Type B pancreatic cell (in vitro differentiated cells): ENCODE data around the gene GH2. TPM values are rescaled to one million over a fixed set of nuclear protein-coding genes. Genes with fewer than 3 reads are reported as not detected.
"Not testable (repeated sequence)": the region's sequence is repeated elsewhere in the genome, so short reads cannot be mapped to it uniquely, and the experiment has no call there.

ENCODE experiments used
- DNase-seq: peaks from one replicate; pipeline ENCODE4 v3.0.0; 2021; ENCODE audit warnings: mixed read lengths; ENCODE audit not compliant: unreplicated experiment; ENCODE audit errors: extremely low spot score
- H3K27ac Mint-ChIP-seq: 2 replicates; pipeline ENCODE4 v1.8.0; 2021; ENCODE audit warnings: mild to moderate bottlenecking, mixed read lengths
- H3K27me3 Mint-ChIP-seq: 2 replicates; pipeline ENCODE4 v1.8.0; 2021; ENCODE audit warnings: mixed read lengths
- H3K36me3 Mint-ChIP-seq: 2 replicates; pipeline ENCODE4 v1.8.0; 2021; ENCODE audit warnings: mixed read lengths
- H3K4me1 Mint-ChIP-seq: one replicate; pipeline ENCODE4 v1.8.0; 2021; ENCODE audit warnings: mixed read lengths; ENCODE audit not compliant: unreplicated experiment
- H3K4me3 Mint-ChIP-seq: 2 replicates; pipeline ENCODE4 v1.8.0; 2021; ENCODE audit warnings: mild to moderate bottlenecking, mixed read lengths
- H3K9me3 Mint-ChIP-seq: 2 replicates; pipeline ENCODE4 v1.8.0; 2021; ENCODE audit warnings: mixed read lengths
- CTCF ChIP-seq: fragments of 200-600 bp; sonication (generic); conservative IDR thresholded peaks from 2 replicates; pipeline ENCODE4 v1.5.0; 2021; ENCODE audit warnings: antibody characterized with exemption, mild to moderate bottlenecking
- total RNA-seq: library from RNA; stranded (reverse); gene quantifications from 2 replicates; pipeline ENCODE4 v1.2.1, GENCODE V29; 2021; ENCODE audit warnings: low replicate concordance

The GH2 gene
- total RNA-seq, 1 donor from 2014 or later, result not detected

GRCh38 chr17:63918305-63918704 is 36.6 kb upstream of the GH2 start:
- H3K9me3 Mint-ChIP-seq, result no peaks in the 10 kb centered on the region
- peaks cover 5% of the 10 kb centered on the region for H3K4me1 Mint-ChIP-seq
- no peak overlapping the region for H3K27ac Mint-ChIP-seq
- no peak for DNase-seq
- peaks cover 32% of the 10 kb centered on the region for H3K27me3 Mint-ChIP-seq
- no peak for TF ChIP-seq CTCF
- H3K4me3 Mint-ChIP-seq, result no peak overlapping the region
- H3K36me3 Mint-ChIP-seq, result no peaks in the 10 kb centered on the region

- TF ChIP-seq CTCF, result no peak
- Mint-ChIP-seq H3K36me3 (no peaks in the 10 kb centered on the region), H3K27me3 (peaks cover 32% of the 10 kb centered on the region), H3K27ac (no peak overlapping the region), H3K9me3 (no peaks in the 10 kb centered on the region), H3K4me1 (peaks cover 5% of the 10 kb centered on the region), H3K4me3 (no peak overlapping the region)
- no peak for DNase-seq
Observed at GRCh38 chr17:63917646-63918045, 35.9 kb upstream of the GH2 start.

GRCh38 chr17:63917206-63917605 is 35.5 kb upstream of the GH2 start:
- peaks cover 32% of the 10 kb centered on the region for H3K27me3 Mint-ChIP-seq
- H3K27ac Mint-ChIP-seq, H3K4me3 Mint-ChIP-seq, H3K4me1 Mint-ChIP-seq, H3K9me3 Mint-ChIP-seq, H3K36me3 Mint-ChIP-seq, DNase-seq: not testable (repeated sequence)

GRCh38 chr17:63916566-63917185 is 34.9 kb upstream of the GH2 start:
- Mint-ChIP-seq H3K4me1 (peaks cover 5% of the 10 kb centered on the region), H3K27ac (no peak overlapping the region), H3K4me3 (no peak overlapping the region), H3K9me3 (no peaks in the 10 kb centered on the region), H3K27me3 (peaks cover 35% of the 10 kb centered on the region), H3K36me3 (no peaks in the 10 kb centered on the region)
- no peak for TF ChIP-seq CTCF
- DNase-seq, result no peak

- not testable (repeated sequence) for H3K36me3 Mint-ChIP-seq, H3K9me3 Mint-ChIP-seq, H3K4me1 Mint-ChIP-seq, H3K4me3 Mint-ChIP-seq, DNase-seq, H3K27ac Mint-ChIP-seq
- H3K27me3 Mint-ChIP-seq, result peaks cover 40% of the 10 kb centered on the region
Observed at GRCh38 chr17:63915753-63916152, 34.0 kb upstream of the GH2 start.

- DNase-seq, result no peak
- no peak overlapping the region for H3K4me3 Mint-ChIP-seq
- H3K9me3 Mint-ChIP-seq, result no peaks in the 10 kb centered on the region
- peaks cover 5% of the 10 kb centered on the region for H3K4me1 Mint-ChIP-seq
- no peak for TF ChIP-seq CTCF
- H3K27me3 Mint-ChIP-seq, result peaks cover 41% of the 10 kb centered on the region
- H3K27ac Mint-ChIP-seq, result no peak overlapping the region
- no peaks in the 10 kb centered on the region for H3K36me3 Mint-ChIP-seq
Observed at GRCh38 chr17:63914471-63914870, 32.7 kb upstream of the GH2 start.

GRCh38 chr17:63911657-63912100 is 29.9 kb upstream of the GH2 start:
- Mint-ChIP-seq H3K4me1 (no peaks in the 10 kb centered on the region), H3K36me3 (no peaks in the 10 kb centered on the region), H3K27me3 (peaks cover 47% of the 10 kb centered on the region), H3K4me3 (no peak overlapping the region), H3K27ac (no peak overlapping the region), H3K9me3 (no peaks in the 10 kb centered on the region)
- no peak for DNase-seq
- TF ChIP-seq CTCF, result peak; percentile 89
